ENCODE data around the gene ANTXR1.

Gene ANTXR1

GRCh38 chr2:69113627-69114026, 100.6 kb downstream of the ANTXR1 start:
- DNase-seq, result no peak
- Histone ChIP-seq H3K27me3 (ENCODE audit: insufficient read depth, low read depth, severe bottlenecking) (no peaks in the 10 kb centered on the region), H3K36me3 (no peaks in the 10 kb centered on the region), H3K4me3 (ENCODE audit: low read depth, low read length) (no peak overlapping the region), H3K9me3 (ENCODE audit: severe bottlenecking) (no peaks in the 10 kb centered on the region), H3K27ac (no peak overlapping the region)
- TF ChIP-seq, protein P1, sequence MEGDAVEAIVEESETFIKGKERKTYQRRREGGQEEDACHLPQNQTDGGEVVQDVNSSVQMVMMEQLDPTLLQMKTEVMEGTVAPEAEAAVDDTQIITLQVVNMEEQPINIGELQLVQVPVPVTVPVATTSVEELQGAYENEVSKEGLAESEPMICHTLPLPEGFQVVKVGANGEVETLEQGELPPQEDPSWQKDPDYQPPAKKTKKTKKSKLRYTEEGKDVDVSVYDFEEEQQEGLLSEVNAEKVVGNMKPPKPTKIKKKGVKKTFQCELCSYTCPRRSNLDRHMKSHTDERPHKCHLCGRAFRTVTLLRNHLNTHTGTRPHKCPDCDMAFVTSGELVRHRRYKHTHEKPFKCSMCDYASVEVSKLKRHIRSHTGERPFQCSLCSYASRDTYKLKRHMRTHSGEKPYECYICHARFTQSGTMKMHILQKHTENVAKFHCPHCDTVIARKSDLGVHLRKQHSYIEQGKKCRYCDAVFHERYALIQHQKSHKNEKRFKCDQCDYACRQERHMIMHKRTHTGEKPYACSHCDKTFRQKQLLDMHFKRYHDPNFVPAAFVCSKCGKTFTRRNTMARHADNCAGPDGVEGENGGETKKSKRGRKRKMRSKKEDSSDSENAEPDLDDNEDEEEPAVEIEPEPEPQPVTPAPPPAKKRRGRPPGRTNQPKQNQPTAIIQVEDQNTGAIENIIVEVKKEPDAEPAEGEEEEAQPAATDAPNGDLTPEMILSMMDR (IDR thresholded peaks at IDR 0.05; ENCODE audit: low read depth, low read length), result no peak

DNA sequence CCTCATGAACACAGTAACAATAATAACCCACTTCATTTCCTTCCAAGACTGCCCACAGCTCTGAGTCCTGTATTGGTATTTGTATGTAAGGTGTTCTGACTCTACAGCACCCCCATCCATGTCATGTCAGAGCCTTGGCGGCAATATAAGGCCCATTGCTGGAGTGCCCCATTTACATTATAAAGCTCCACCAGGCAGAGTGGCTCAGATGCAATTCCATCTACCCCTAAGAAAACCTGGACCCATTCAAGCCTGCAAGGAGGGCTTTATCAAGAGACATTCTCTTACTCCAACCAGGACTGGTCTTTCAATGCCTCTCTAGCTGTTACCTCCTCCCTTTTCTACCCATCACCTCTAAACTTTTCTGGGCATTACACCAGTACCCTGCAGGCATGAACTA, 101.6 kb downstream of the ANTXR1 start:
- Histone ChIP-seq H3K4me3 (ENCODE audit: low read depth, low read length) (no peak overlapping the region), H3K27ac (no peak overlapping the region), H3K36me3 (no peaks in the 10 kb centered on the region), H3K9me3 (ENCODE audit: severe bottlenecking) (no peaks in the 10 kb centered on the region), H3K27me3 (ENCODE audit: insufficient read depth, low read depth, severe bottlenecking) (no peaks in the 10 kb centered on the region)
- DNase-seq, result no peak
- TF ChIP-seq, protein P1 (IDR thresholded peaks at IDR 0.05; ENCODE audit: low read depth, low read length), result no peak

DNA sequence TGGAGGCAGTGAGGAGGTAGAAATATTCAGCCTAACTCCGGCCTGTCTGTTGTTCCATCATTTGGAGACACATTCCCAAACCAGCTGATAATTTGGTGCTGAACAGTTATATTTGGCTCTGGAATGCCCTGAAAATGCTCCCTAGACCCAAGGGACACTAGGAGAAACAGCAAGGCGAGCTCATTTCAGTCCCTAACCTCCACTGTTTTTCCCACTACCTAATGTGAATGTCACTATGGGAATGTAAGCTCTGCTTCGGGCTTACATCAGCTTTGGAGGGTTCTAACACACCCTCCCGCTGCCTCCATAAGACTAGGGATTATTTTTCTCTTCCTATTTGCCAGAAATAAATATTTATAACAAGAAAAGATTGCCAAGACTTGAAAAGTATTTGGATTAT, 103.5 kb downstream of the ANTXR1 start:
- no peaks in the 10 kb centered on the region for H3K9me3 ChIP-seq (ENCODE audit: severe bottlenecking)
- no peaks in the 10 kb centered on the region for H3K36me3 ChIP-seq
- TF ChIP-seq, protein P1 (IDR thresholded peaks at IDR 0.05; ENCODE audit: low read depth, low read length), result no peak
- DNase-seq, result no peak
- H3K27me3 ChIP-seq (ENCODE audit: insufficient read depth, low read depth, severe bottlenecking), result no peaks in the 10 kb centered on the region
- no peak overlapping the region for H3K27ac ChIP-seq
- no peak overlapping the region for H3K4me3 ChIP-seq (ENCODE audit: low read depth, low read length)

GRCh38 chr2:69118609-69119008, 105.6 kb downstream of the ANTXR1 start:
- H3K9me3 ChIP-seq (ENCODE audit: severe bottlenecking), result no peaks in the 10 kb centered on the region
- DNase-seq, result no peak
- H3K27me3 ChIP-seq (ENCODE audit: insufficient read depth, low read depth, severe bottlenecking), result no peaks in the 10 kb centered on the region
- H3K4me3 ChIP-seq (ENCODE audit: low read depth, low read length), result no peak overlapping the region
- H3K27ac ChIP-seq, result no peak overlapping the region
- TF ChIP-seq, protein P1 (IDR thresholded peaks at IDR 0.05; ENCODE audit: low read depth, low read length), result no peak
- H3K36me3 ChIP-seq, result no peaks in the 10 kb centered on the region

GRCh38 chr2:69119104-69119894, 106.3 kb downstream of the ANTXR1 start:
- Histone ChIP-seq H3K4me3 (ENCODE audit: low read depth, low read length) (no peak overlapping the region), H3K36me3 (no peaks in the 10 kb centered on the region), H3K9me3 (ENCODE audit: severe bottlenecking) (no peaks in the 10 kb centered on the region), H3K27ac (no peak overlapping the region), H3K27me3 (ENCODE audit: insufficient read depth, low read depth, severe bottlenecking) (no peaks in the 10 kb centered on the region)
- TF ChIP-seq, protein P1 (IDR thresholded peaks at IDR 0.05; ENCODE audit: low read depth, low read length), result no peak
- DNase-seq, result no peak

DNA sequence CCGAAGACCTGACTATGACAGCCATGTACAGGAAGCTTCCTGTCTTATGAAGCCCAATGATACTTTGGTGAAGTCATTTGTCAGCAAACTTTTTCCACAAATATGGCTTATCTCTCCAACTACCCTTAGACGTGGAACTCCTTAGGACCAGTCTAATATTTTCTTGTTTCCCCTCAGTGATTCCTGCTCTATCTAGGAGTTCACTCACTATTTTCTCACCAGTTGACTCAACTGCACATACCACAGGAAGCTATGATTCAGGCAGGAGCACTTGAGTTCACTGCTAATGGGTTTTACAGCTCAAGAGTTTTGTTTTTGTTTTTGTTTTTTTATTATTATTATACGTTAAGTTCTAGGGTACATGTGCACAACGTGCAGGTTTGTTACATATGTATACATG, 109.3 kb downstream of the ANTXR1 start:
- DNase-seq, result no peak
- H3K4me3 ChIP-seq (ENCODE audit: low read depth, low read length), result no peak overlapping the region

More for the DNA sequence above, 109.3 kb downstream of the ANTXR1 start:
- Histone ChIP-seq H3K36me3 (no peaks in the 10 kb centered on the region), H3K27ac (no peak overlapping the region), H3K27me3 (ENCODE audit: insufficient read depth, low read depth, severe bottlenecking) (no peaks in the 10 kb centered on the region), H3K9me3 (ENCODE audit: severe bottlenecking) (no peaks in the 10 kb centered on the region)
- TF ChIP-seq, protein P1 (IDR thresholded peaks at IDR 0.05; ENCODE audit: low read depth, low read length), result no peak
